ENCODE results near the gene ITGA8.
"Not testable (repeated sequence)": the region's sequence is repeated elsewhere in the genome, so short reads cannot be mapped to it uniquely, and the experiment has no call there.

Gene ITGA8

GRCh38 chr10:15681076-15681475 lies 38.6 kb downstream of the ITGA8 start:
- Mint-ChIP-seq H3K4me3 (no peak overlapping the region), H3K36me3 (ENCODE audit: low read depth) (no peaks in the 10 kb centered on the region), H3K27ac (no peak overlapping the region), H3K27me3 (peaks cover 43% of the 10 kb centered on the region), H3K4me1 (ENCODE audit: low read depth) (no peaks in the 10 kb centered on the region), H3K9me3 (no peaks in the 10 kb centered on the region)
- no peak for DNase-seq

GRCh38 chr10:15678851-15679250 lies 40.9 kb downstream of the ITGA8 start:
- Mint-ChIP-seq H3K27me3 (peaks cover 29% of the 10 kb centered on the region), H3K9me3 (no peaks in the 10 kb centered on the region), H3K4me3 (no peak overlapping the region), H3K27ac (no peak overlapping the region), H3K36me3 (ENCODE audit: low read depth) (no peaks in the 10 kb centered on the region), H3K4me1 (ENCODE audit: low read depth) (no peaks in the 10 kb centered on the region)
- DNase-seq, result no peak

- no peak overlapping the region for H3K27ac Mint-ChIP-seq
- H3K27me3 Mint-ChIP-seq, result peaks cover 20% of the 10 kb centered on the region
- H3K36me3 Mint-ChIP-seq (ENCODE audit: low read depth), result no peaks in the 10 kb centered on the region
- no peaks in the 10 kb centered on the region for H3K9me3 Mint-ChIP-seq
- no peak for DNase-seq
- no peak overlapping the region for H3K4me3 Mint-ChIP-seq
- no peaks in the 10 kb centered on the region for H3K4me1 Mint-ChIP-seq (ENCODE audit: low read depth)
Measured at GRCh38 chr10:15672469-15672868, 47.3 kb downstream of the ITGA8 start.

GRCh38 chr10:15670880-15671279 lies 48.8 kb downstream of the ITGA8 start:
- H3K27ac Mint-ChIP-seq, result no peak overlapping the region
- no peaks in the 10 kb centered on the region for H3K36me3 Mint-ChIP-seq (ENCODE audit: low read depth)
- H3K4me3 Mint-ChIP-seq, result no peak overlapping the region
- DNase-seq, result no peak
- H3K4me1 Mint-ChIP-seq (ENCODE audit: low read depth), result no peaks in the 10 kb centered on the region
- H3K27me3 Mint-ChIP-seq, result peaks cover 14% of the 10 kb centered on the region
- no peaks in the 10 kb centered on the region for H3K9me3 Mint-ChIP-seq

- Mint-ChIP-seq H3K9me3 (no peaks in the 10 kb centered on the region), H3K36me3 (ENCODE audit: low read depth) (no peaks in the 10 kb centered on the region), H3K27ac (no peak overlapping the region), H3K4me3 (no peak overlapping the region), H3K27me3 (peaks cover 3% of the 10 kb centered on the region), H3K4me1 (ENCODE audit: low read depth) (no peaks in the 10 kb centered on the region)
- DNase-seq, result no peak
Measured at GRCh38 chr10:15661574-15661973, 58.1 kb downstream of the ITGA8 start.

- Mint-ChIP-seq H3K4me3 (no peak overlapping the region), H3K9me3 (no peaks in the 10 kb centered on the region), H3K36me3 (ENCODE audit: low read depth) (no peaks in the 10 kb centered on the region), H3K27ac (no peak overlapping the region), H3K27me3 (peaks cover 3% of the 10 kb centered on the region), H3K4me1 (ENCODE audit: low read depth) (no peaks in the 10 kb centered on the region)
- DNase-seq, result no peak
Measured at GRCh38 chr10:15660990-15661389, 58.7 kb downstream of the ITGA8 start.

- Mint-ChIP-seq H3K36me3 (ENCODE audit: low read depth) (no peaks in the 10 kb centered on the region), H3K27ac (no peak overlapping the region), H3K4me3 (no peak overlapping the region), H3K27me3 (peaks cover 3% of the 10 kb centered on the region), H3K4me1 (ENCODE audit: low read depth) (no peaks in the 10 kb centered on the region), H3K9me3 (no peaks in the 10 kb centered on the region)
- DNase-seq, result no peak
Measured at GRCh38 chr10:15658069-15658702, 61.5 kb downstream of the ITGA8 start.

- Mint-ChIP-seq H3K27ac (no peak overlapping the region), H3K27me3 (no peaks in the 10 kb centered on the region), H3K9me3 (no peaks in the 10 kb centered on the region), H3K4me3 (no peak overlapping the region), H3K4me1 (ENCODE audit: low read depth) (no peaks in the 10 kb centered on the region), H3K36me3 (ENCODE audit: low read depth) (no peaks in the 10 kb centered on the region)
- no peak for DNase-seq
Measured at GRCh38 chr10:15652757-15653156, 67.0 kb downstream of the ITGA8 start.

- H3K4me3 Mint-ChIP-seq, result no peak overlapping the region
- no peaks in the 10 kb centered on the region for H3K27me3 Mint-ChIP-seq
- H3K36me3 Mint-ChIP-seq (ENCODE audit: low read depth), result no peaks in the 10 kb centered on the region
- no peak overlapping the region for H3K27ac Mint-ChIP-seq
- DNase-seq, result no peak
- H3K9me3 Mint-ChIP-seq, result no peaks in the 10 kb centered on the region
- H3K4me1 Mint-ChIP-seq (ENCODE audit: low read depth), result no peaks in the 10 kb centered on the region
Measured at GRCh38 chr10:15652117-15652516, 67.6 kb downstream of the ITGA8 start.

- H3K9me3 Mint-ChIP-seq, result no peaks in the 10 kb centered on the region
- H3K27me3 Mint-ChIP-seq, result no peaks in the 10 kb centered on the region
- no peak for DNase-seq
- H3K4me1 Mint-ChIP-seq (ENCODE audit: low read depth), result no peaks in the 10 kb centered on the region
- no peak overlapping the region for H3K27ac Mint-ChIP-seq
- no peak overlapping the region for H3K4me3 Mint-ChIP-seq
- H3K36me3 Mint-ChIP-seq (ENCODE audit: low read depth), result no peaks in the 10 kb centered on the region
Measured at GRCh38 chr10:15651175-15651574, 68.5 kb downstream of the ITGA8 start.

GRCh38 chr10:15642095-15642494 lies 77.6 kb downstream of the ITGA8 start:
- Mint-ChIP-seq H3K36me3 (ENCODE audit: low read depth) (no peaks in the 10 kb centered on the region), H3K4me3 (no peak overlapping the region), H3K27me3 (peaks cover 5% of the 10 kb centered on the region), H3K27ac (no peak overlapping the region), H3K4me1 (ENCODE audit: low read depth) (no peaks in the 10 kb centered on the region), H3K9me3 (no peaks in the 10 kb centered on the region)
- no peak for DNase-seq

- no peak for DNase-seq
- Mint-ChIP-seq H3K4me1 (ENCODE audit: low read depth) (no peaks in the 10 kb centered on the region), H3K27me3 (peaks cover 10% of the 10 kb centered on the region), H3K4me3 (no peak overlapping the region), H3K27ac (no peak overlapping the region), H3K36me3 (ENCODE audit: low read depth) (no peaks in the 10 kb centered on the region), H3K9me3 (no peaks in the 10 kb centered on the region)
Measured at GRCh38 chr10:15640536-15641085, 79.1 kb downstream of the ITGA8 start.

- DNase-seq, result no peak
- H3K9me3 Mint-ChIP-seq, result no peaks in the 10 kb centered on the region
- no peak overlapping the region for H3K27ac Mint-ChIP-seq
- no peak overlapping the region for H3K4me3 Mint-ChIP-seq
- H3K36me3 Mint-ChIP-seq (ENCODE audit: low read depth), result no peaks in the 10 kb centered on the region
- no peaks in the 10 kb centered on the region for H3K4me1 Mint-ChIP-seq (ENCODE audit: low read depth)
- peaks cover 7% of the 10 kb centered on the region for H3K27me3 Mint-ChIP-seq
Measured at GRCh38 chr10:15636446-15636845, 83.3 kb downstream of the ITGA8 start.

GRCh38 chr10:15632456-15633091 lies 87.1 kb downstream of the ITGA8 start:
- no peaks in the 10 kb centered on the region for H3K36me3 Mint-ChIP-seq (ENCODE audit: low read depth)

GRCh38 chr10:15631205-15631604 lies 88.5 kb downstream of the ITGA8 start:
- H3K36me3 Mint-ChIP-seq (ENCODE audit: low read depth); H3K4me3 Mint-ChIP-seq; H3K27me3 Mint-ChIP-seq; DNase-seq; H3K9me3 Mint-ChIP-seq; H3K4me1 Mint-ChIP-seq (ENCODE audit: low read depth); H3K27ac Mint-ChIP-seq: not testable (repeated sequence)

More at GRCh38 chr10:15632456-15633091, 87.1 kb downstream of the ITGA8 start:
- Mint-ChIP-seq H3K27me3 (peaks cover 7% of the 10 kb centered on the region), H3K4me1 (ENCODE audit: low read depth) (no peaks in the 10 kb centered on the region), H3K9me3 (no peaks in the 10 kb centered on the region), H3K4me3 (no peak overlapping the region), H3K27ac (no peak overlapping the region)
- DNase-seq, result no peak

Data from activated T-cell treated with anti-CD3 and anti-CD28 coated beads, Interleukin-2, amount 50 U/mL, for 24 hours (primary cell).